Muscle of arm (tissue), 12 donors: Measurements from ENCODE around the gene RPL28. TPM values are rescaled to one million over a fixed set of nuclear protein-coding genes. Genes with fewer than 3 reads are reported as not detected.
"Not testable (repeated sequence)": the region's sequence is repeated elsewhere in the genome, so short reads cannot be mapped to it uniquely, and the experiment has no call there.

Experiments used
- DNase-seq: peaks from one replicate; pipeline ENCODE4 v3.0.0-alpha.2; 2013
- polyA plus RNA-seq, 12 donors: library from polyadenylated mRNA; unstranded; fragments of 120-200 nt; gene quantifications; one replicate each; pipeline ENCODE4 v1.2.1, GENCODE V29; 2013; ENCODE audit not compliant: insufficient read length in 12 of 12

Gene RPL28
- polyA plus RNA-seq, 12 donors: 796 to 2,808 (median 1,427) TPM; not detected in 1

GRCh38 chr19:55444646-55445045, 58.9 kb downstream of the RPL28 start:
- DNase-seq: no peak

- DNase-seq: no peak
Observed at GRCh38 chr19:55446060-55446459, 60.3 kb downstream of the RPL28 start.

GRCh38 chr19:55447421-55448174, 61.9 kb downstream of the RPL28 start:
- DNase-seq: no peak

- DNase-seq: not testable (repeated sequence)
Observed at GRCh38 chr19:55448175-55448490, 62.4 kb downstream of the RPL28 start.

- DNase-seq: no peak
Observed at GRCh38 chr19:55449469-55449868, 63.7 kb downstream of the RPL28 start.

- no peak for DNase-seq
Observed at GRCh38 chr19:55451163-55451964, 65.6 kb downstream of the RPL28 start.

- DNase-seq: no peak
Observed at GRCh38 chr19:55451965-55452748, 66.4 kb downstream of the RPL28 start.

Other genes starting within 250 kb of the RPL28 start
- gene TNNT1, start 236.7 kb upstream of the RPL28 start, polyA plus RNA-seq: 100 to 1,000 TPM in 11 of 12 donors, not detected in 1; 436 to 957 (median 725) TPM
- 1 to 10 TPM in 10 of 12 donors, not detected in 2; 1.5 to 3.8 (median 2.3) TPM for gene TNNI3, start 228.2 kb upstream of the RPL28 start, polyA plus RNA-seq
- 1 to 10 TPM in 3 of 12 donors, under 1 TPM in 7, not detected in 2; 0.45 to 1.7 (median 0.66) TPM for gene DNAAF3, start 219.3 kb upstream of the RPL28 start, polyA plus RNA-seq
- 1 to 10 TPM in 1 of 12 donors, under 1 TPM in 4, not detected in 7; 0.08 to 4.0 (median 0.29) TPM for gene SYT5, start 205.6 kb upstream of the RPL28 start, polyA plus RNA-seq
- 1 to 10 TPM in 1 of 12 donors, under 1 TPM in 9, not detected in 2; 0.05 to 4.1 (median 0.22) TPM for gene PTPRH, start 176.4 kb upstream of the RPL28 start, polyA plus RNA-seq
- gene TMEM86B, start 157.2 kb upstream of the RPL28 start, polyA plus RNA-seq: 1 to 10 TPM in 11 of 12 donors, not detected in 1; 1.3 to 8.3 (median 2.6) TPM
- 10 to 100 TPM in 11 of 12 donors, not detected in 1; 21.5 to 45.8 (median 26.3) TPM for gene PPP6R1, start 126.9 kb upstream of the RPL28 start, polyA plus RNA-seq
- 10 to 100 TPM in 11 of 12 donors, not detected in 1; 13.9 to 50.2 (median 19.1) TPM for gene HSPBP1, start 105.8 kb upstream of the RPL28 start, polyA plus RNA-seq
- 10 to 100 TPM in 2 of 12 donors, 1 to 10 TPM in 9, not detected in 1; 5.9 to 24.6 (median 6.9) TPM for gene BRSK1, start 101.9 kb upstream of the RPL28 start, polyA plus RNA-seq
- gene TMEM150B, start 60.6 kb upstream of the RPL28 start, polyA plus RNA-seq: 1 to 10 TPM in 2 of 12 donors, under 1 TPM in 8, not detected in 2; 0.40 to 1.1 (median 0.71) TPM
- gene KMT5C, start 46.1 kb upstream of the RPL28 start, polyA plus RNA-seq: 10 to 100 TPM in 11 of 12 donors, not detected in 1; 11.9 to 59.4 (median 19.7) TPM
- gene COX6B2, start 31.2 kb upstream of the RPL28 start, polyA plus RNA-seq: 10 to 100 TPM in 1 of 12 donors, 1 to 10 TPM in 1, under 1 TPM in 4, not detected in 6; 0.07 to 18.3 (median 0.50) TPM
- under 1 TPM in 1 of 12 donors, not detected in 11; 0.07 TPM for gene GARIN5B, start 22.7 kb upstream of the RPL28 start, polyA plus RNA-seq
- under 1 TPM in 10 of 12 donors, not detected in 2; 0.14 to 0.53 (median 0.30) TPM for gene IL11, start 15.5 kb upstream of the RPL28 start, polyA plus RNA-seq
- under 1 TPM in 1 of 12 donors, not detected in 11; 0.58 TPM for gene TMEM190, start 9.1 kb upstream of the RPL28 start, polyA plus RNA-seq
- gene TMEM238, start 1.6 kb upstream of the RPL28 start, polyA plus RNA-seq: under 1 TPM in 3 of 12 donors, not detected in 9; 0.22 to 0.55 (median 0.35) TPM
- gene UBE2S, start 21.9 kb downstream of the RPL28 start, polyA plus RNA-seq: 100 to 1,000 TPM in 1 of 12 donors, 10 to 100 TPM in 10, not detected in 1; 19.2 to 108 (median 30.4) TPM
- 1 to 10 TPM in 1 of 12 donors, under 1 TPM in 9, not detected in 2; 0.07 to 1.1 (median 0.17) TPM for gene SHISA7, start 57.4 kb downstream of the RPL28 start, polyA plus RNA-seq
- gene ISOC2, start 75.7 kb downstream of the RPL28 start, polyA plus RNA-seq: 10 to 100 TPM in 11 of 12 donors, not detected in 1; 24.3 to 68.0 (median 27.9) TPM
- gene C19orf85, start 78.8 kb downstream of the RPL28 start, polyA plus RNA-seq: not detected
- 10 to 100 TPM in 1 of 12 donors, 1 to 10 TPM in 10, not detected in 1; 1.5 to 11.6 (median 2.4) TPM for gene ZNF628, start 90.7 kb downstream of the RPL28 start, polyA plus RNA-seq
- gene NAT14, start 99.3 kb downstream of the RPL28 start, polyA plus RNA-seq: 100 to 1,000 TPM in 1 of 12 donors, 10 to 100 TPM in 11; 15.8 to 381 (median 24.4) TPM
- 10 to 100 TPM in 11 of 12 donors, not detected in 1; 12.2 to 37.5 (median 19.3) TPM for gene SSC5D, start 102.5 kb downstream of the RPL28 start, polyA plus RNA-seq
- 10 to 100 TPM in 1 of 12 donors, 1 to 10 TPM in 10, not detected in 1; 1.1 to 18.7 (median 3.2) TPM for gene SBK2, start 151.2 kb downstream of the RPL28 start, polyA plus RNA-seq
- gene SBK3, start 159.6 kb downstream of the RPL28 start, polyA plus RNA-seq: under 1 TPM in 3 of 12 donors, not detected in 9; 0.12 to 0.46 (median 0.18) TPM
- gene ZNF579, start 194.9 kb downstream of the RPL28 start, polyA plus RNA-seq: 10 to 100 TPM in 7 of 12 donors, 1 to 10 TPM in 4, not detected in 1; 7.3 to 26.0 (median 10.5) TPM
- 10 to 100 TPM in 9 of 12 donors, 1 to 10 TPM in 2, not detected in 1; 9.2 to 16.3 (median 11.0) TPM for gene FIZ1, start 213.6 kb downstream of the RPL28 start, polyA plus RNA-seq
- 10 to 100 TPM in 1 of 12 donors, 1 to 10 TPM in 9, not detected in 2; 4.2 to 11.2 (median 6.4) TPM for gene ZNF524, start 214.4 kb downstream of the RPL28 start, polyA plus RNA-seq
- 10 to 100 TPM in 1 of 12 donors, 1 to 10 TPM in 10, not detected in 1; 4.5 to 11.0 (median 5.5) TPM for gene ZNF865, start 219.7 kb downstream of the RPL28 start, polyA plus RNA-seq
- 10 to 100 TPM in 2 of 12 donors, 1 to 10 TPM in 9, not detected in 1; 5.6 to 14.3 (median 6.5) TPM for gene ZNF784, start 238.6 kb downstream of the RPL28 start, polyA plus RNA-seq